HepG2 (cell line): ENCODE results near the gene WFDC1. TPM values are rescaled to one million over a fixed set of nuclear protein-coding genes. Genes with fewer than 3 reads are reported as not detected.
A peak's percentile ranks its signal among the peaks of the same experiment; 100 is the strongest.

Experiments
- AHR ChIP-seq: IDR thresholded peaks from 2 replicates; pipeline ENCODE4 v1.6.1; 2018; ENCODE audit warnings: missing genetic modification reagents, missing compliant biosample characterization
- CBFB ChIP-seq: sonication (generic); formaldehyde crosslinking; IDR thresholded peaks from 2 replicates; pipeline ENCODE4 v1.4.0; 2020; ENCODE audit warnings: missing genetic modification reagents
- CHD2 ChIP-seq: IDR thresholded peaks from 2 replicates; pipeline ENCODE4 v1.6.1; 2011; ENCODE audit warnings: low read depth, low read length, improper control_type of control experiment
- DRAP1 ChIP-seq: IDR thresholded peaks from 2 replicates; pipeline ENCODE4 v1.6.1; 2016; ENCODE audit warnings: missing genetic modification reagents, missing compliant biosample characterization
- FOSL2 ChIP-seq: sonication (generic); formaldehyde crosslinking; IDR thresholded peaks from 2 replicates; pipeline ENCODE4 v1.4.0; 2020; ENCODE audit warnings: missing genetic modification reagents
- GABPA ChIP-seq, 2 experiments: IDR thresholded peaks; 2 replicates each; pipeline ENCODE4 v1.6.1; 2011 to 2016; ENCODE audit warnings: low read depth in 2 of 2, low read length in 1 of 2, missing biosample characterization in 1 of 2, missing genetic modification characterization in 1 of 2
- GATAD1 ChIP-seq: IDR thresholded peaks from 2 replicates; pipeline ENCODE4 v1.6.1; 2016; ENCODE audit warnings: missing genetic modification reagents, missing compliant biosample characterization
- GMEB1 ChIP-seq: sonication (generic); formaldehyde crosslinking; IDR thresholded peaks from 2 replicates; pipeline ENCODE4 v1.5.1; 2020; ENCODE audit warnings: missing genetic modification reagents, mild to moderate bottlenecking, borderline replicate concordance
- HDAC2 ChIP-seq: sonication (generic); formaldehyde crosslinking; IDR thresholded peaks from 2 replicates; pipeline ENCODE4 v1.4.0; 2020; ENCODE audit warnings: missing genetic modification reagents
- HIVEP1 ChIP-seq: sonication (generic); formaldehyde crosslinking; IDR thresholded peaks from 2 replicates; pipeline ENCODE4 v1.4.0; 2020; ENCODE audit warnings: mild to moderate bottlenecking, missing genetic modification reagents
- HOMEZ ChIP-seq: IDR thresholded peaks from 2 replicates; pipeline ENCODE4 v1.6.1; 2016; ENCODE audit warnings: low read depth
- HOXA3 ChIP-seq: sonication (generic); formaldehyde crosslinking; IDR thresholded peaks from 2 replicates; pipeline ENCODE4 v1.5.0; 2020; ENCODE audit warnings: missing genetic modification reagents
- HOXA7 ChIP-seq: sonication (generic); formaldehyde crosslinking; IDR thresholded peaks from 2 replicates; pipeline ENCODE4 v1.8.1; 2022; ENCODE audit warnings: mild to moderate bottlenecking, missing genetic modification reagents, moderate library complexity
- ISX ChIP-seq: sonication (generic); formaldehyde crosslinking; conservative IDR thresholded peaks from 2 replicates; pipeline ENCODE4 v1.5.0; 2020; ENCODE audit warnings: missing genetic modification reagents
- KAT8 ChIP-seq: IDR thresholded peaks from 2 replicates; pipeline ENCODE4 v1.6.1; 2016; ENCODE audit warnings: missing genetic modification reagents, missing compliant biosample characterization
- KMT2A ChIP-seq: sonication (generic); formaldehyde crosslinking; IDR thresholded peaks from 2 replicates; pipeline ENCODE4 v1.4.0; 2020; ENCODE audit warnings: missing genetic modification reagents
- RXRA ChIP-seq: sonication (generic); formaldehyde crosslinking; IDR thresholded peaks from 2 replicates; pipeline ENCODE4 v1.5.1; 2020; ENCODE audit warnings: missing genetic modification reagents
- SOX5 ChIP-seq: IDR thresholded peaks from 2 replicates; pipeline ENCODE4 v1.6.1; 2016; ENCODE audit warnings: borderline replicate concordance
- SRF ChIP-seq: IDR thresholded peaks from 2 replicates; pipeline ENCODE4 v1.6.1; 2011; ENCODE audit warnings: mild to moderate bottlenecking, low read depth, low read length, moderate library complexity
- SUZ12 ChIP-seq: fragments of 150-350 bp; IDR thresholded peaks from 2 replicates; pipeline ENCODE4 v1.6.1; 2014; ENCODE audit warnings: low read depth, low read length
- TCF12 ChIP-seq, 2 experiments: fragments of 450-650 bp in 1 of 2; sonication (generic) in 1 of 2; formaldehyde crosslinking in 1 of 2; IDR thresholded peaks; 2 replicates each; pipeline versions ENCODE4 v1.6.1 to v1.8.0; 2017 to 2022; ENCODE audit warnings: antibody characterized with exemption in 1 of 2, mild to moderate bottlenecking in 1 of 2, missing genetic modification reagents in 1 of 2, moderate library complexity in 1 of 2
- TOE1 ChIP-seq: sonication (generic); formaldehyde crosslinking; IDR thresholded peaks from 2 replicates; pipeline ENCODE4 v1.4.0; 2020; ENCODE audit warnings: mild to moderate bottlenecking, missing genetic modification reagents
- ZFP82 ChIP-seq: sonication (generic); formaldehyde crosslinking; IDR thresholded peaks from 2 replicates; pipeline ENCODE4 v1.5.1; 2020; ENCODE audit warnings: mild to moderate bottlenecking, missing genetic modification reagents, borderline replicate concordance
- ZNF644 ChIP-seq: IDR thresholded peaks from 2 replicates; pipeline ENCODE4 v1.6.1; 2016; ENCODE audit warnings: low read depth
- ZNF691 ChIP-seq: sonication (generic); formaldehyde crosslinking; IDR thresholded peaks from 2 replicates; pipeline ENCODE4 v1.4.0; 2020; ENCODE audit warnings: missing genetic modification reagents, low read depth, mild to moderate bottlenecking, borderline replicate concordance
- ZNF7 ChIP-seq: IDR thresholded peaks from 2 replicates; pipeline ENCODE4 v1.6.1; 2016; ENCODE audit warnings: missing biosample characterization, missing genetic modification reagents
- ZNF75D ChIP-seq: sonication (generic); formaldehyde crosslinking; IDR thresholded peaks from 2 replicates; pipeline ENCODE4 v1.8.1; 2023; ENCODE audit warnings: missing genetic modification reagents, mild to moderate bottlenecking, borderline replicate concordance
- ZSCAN31 ChIP-seq: sonication (generic); formaldehyde crosslinking; IDR thresholded peaks from 2 replicates; pipeline ENCODE4 v1.5.0; 2020; ENCODE audit warnings: low read depth, mild to moderate bottlenecking, missing genetic modification reagents
- polyA plus RNA-seq, 8 experiments: library from polyadenylated mRNA; depleted of rRNA in 3 of 8; stranded (reverse) in 7 of 8; unstranded in 1 of 8; fragments of >200 nt; fragmentation: Illumina TruSeq in 4 of 8; extraction: Trizol in 4 of 8; gene quantifications; 2 replicates each; pipeline versions ENCODE4 v1.2.1 to v1.2.3, GENCODE V29; 2011 to 2016; ENCODE audit warnings: low read depth in 4 of 8, missing spikeins in 1 of 8, mixed read lengths in 1 of 8; ENCODE audit not compliant: insufficient read depth in 1 of 8
- total RNA-seq, 5 experiments: library from RNA; depleted of rRNA; stranded (reverse); fragments of >200 nt; fragmentation: Illumina TruSeq; extraction: Trizol; gene quantifications; 2 replicates each; pipeline ENCODE4 v1.2.3, GENCODE V29; 2016; ENCODE audit warnings: low read depth in 1 of 5

Gene WFDC1
- total and polyA plus RNA-seq, 2 of the 13 experiments (the other 11 are each of a cell fraction or from before 2014, with no cell fraction given), result not detected

- TF ChIP-seq KMT2A (CRISPR knock-in tag), result peak; percentile 51; the same call in 1 of the 2 replicates
- peak; percentile 85 for TF ChIP-seq SUZ12
- 0 out of 2 replicates have a peak, but pooled peaks have one; percentile 27 for TF ChIP-seq HIVEP1
- peak; percentile 60 for TF ChIP-seq DRAP1 (CRISPR knock-in tag)
- no peak for TF ChIP-seq ZNF7
- 0 out of 2 replicates have a peak, but pooled peaks have one; percentile 25 for TF ChIP-seq HDAC2 (CRISPR knock-in tag)
- TF ChIP-seq ZNF691 (CRISPR knock-in tag), result no peak
- no peak for TF ChIP-seq ZFP82 (CRISPR knock-in tag)
- no peak for TF ChIP-seq SOX5 (CRISPR knock-in tag)
- 0 out of 2 replicates have a peak, but pooled peaks have one; percentile 28 for TF ChIP-seq GATAD1 (CRISPR knock-in tag)
- TF ChIP-seq ISX (CRISPR knock-in tag), result no peak
- TF ChIP-seq AHR (CRISPR knock-in tag), result no peak
- TF ChIP-seq GMEB1, result peak; percentile 27; the same call in 1 of the 2 replicates
- peak; percentile 38; the same call in 1 of the 2 replicates for TF ChIP-seq ZNF644 (CRISPR knock-in tag)
- no peak for TF ChIP-seq TOE1
- TF ChIP-seq KAT8, result 0 out of 2 replicates have a peak, but pooled peaks have one; percentile 17
- no peak for TF ChIP-seq TCF12 (IDR thresholded peaks at IDR 0.05)
- no peak for TF ChIP-seq TCF12 (CRISPR knock-in tag; IDR thresholded peaks at IDR 0.05)
- peak; percentile 41; the same call in 1 of the 2 replicates for TF ChIP-seq FOSL2 (CRISPR knock-in tag)
- TF ChIP-seq HOXA3 (CRISPR knock-in tag), result peak; percentile 31; the same call in 1 of the 2 replicates
- no peak for TF ChIP-seq GABPA (IDR thresholded peaks at IDR 0.05; ENCODE audit: low read depth, low read length)
- no peak; the same call in 1 of the 2 replicates for TF ChIP-seq GABPA (CRISPR knock-in tag; IDR thresholded peaks at IDR 0.05; ENCODE audit: low read depth)
- no peak for TF ChIP-seq SRF
- TF ChIP-seq ZSCAN31 (CRISPR knock-in tag), result no peak
- no peak for TF ChIP-seq ZNF75D (CRISPR knock-in tag)
- TF ChIP-seq HOMEZ, result peak; percentile 48; the same call in 1 of the 2 replicates
- peak; percentile 58; the same call in 1 of the 2 replicates for TF ChIP-seq CHD2
- 0 out of 2 replicates have a peak, but pooled peaks have one; percentile 17 for TF ChIP-seq CBFB (CRISPR knock-in tag)
- TF ChIP-seq HOXA7 (CRISPR knock-in tag), result no peak
- no peak for TF ChIP-seq RXRA
Measured at GRCh38 chr16:84266451-84266850, 28.2 kb upstream of the WFDC1 start (continued).
